Vagina (tissue), 2 donors: ENCODE data around the gene DGKI.

Source experiments
- CTCF ChIP-seq, 3 experiments: fragments of 450-650 bp in 2 of 3; fragments of 200-600 bp in 1 of 3; sonication (generic) in 1 of 3; IDR thresholded peaks; one replicate each; pipeline ENCODE4 v1.5.1; 2017 to 2019; ENCODE audit warnings: antibody characterized with exemption in 3 of 3, mild to moderate bottlenecking in 2 of 3, moderate library complexity in 2 of 3
- POLR2A ChIP-seq, 2 donors: fragments of 450-650 bp; IDR thresholded peaks; one replicate each; pipeline ENCODE4 v1.6.1; 2017; ENCODE audit warnings: antibody characterized with exemption in 2 of 2, mild to moderate bottlenecking in 2 of 2, moderate library complexity in 2 of 2

GRCh38 chr7:137538361-137538762 is 308.4 kb downstream of the DGKI start:
- TF ChIP-seq CTCF (IDR thresholded peaks at IDR 0.05): no peak
- no peak for TF ChIP-seq POLR2A (IDR thresholded peaks at IDR 0.05)
